ENCODE measurements around the gene PRC1. TPM values are rescaled to one million over a fixed set of nuclear protein-coding genes. Genes with fewer than 3 reads are reported as not detected.

The PRC1 gene
- total RNA-seq, 4 donors from 2014 or later: 11.9 to 86.6 (median 22.8) TPM

- Histone ChIP-seq H3K9me3 (no peaks in the 10 kb centered on the region), H3K27ac (peak within 1 kb of the TSS; percentile 90 to 99 (median 94)), H3K36me3 (peaks cover 0 to 42% (median 0%) of the 10 kb centered on the region in 3 donors), H3K27me3 (no peaks in the 10 kb centered on the region), H3K4me1 (peaks cover 0 to 23% (median 16%) of the 10 kb centered on the region in 4 donors), H3K4me3 (peak within 1 kb of the TSS; percentile 70 to 89 (median 82))
- TF ChIP-seq POLR2A (IDR thresholded peaks at IDR 0.05): peak; percentile 47 to 60
- no peak for TF ChIP-seq CTCF (IDR thresholded peaks at IDR 0.05)
- DNase-seq: peak; percentile 94 to 98 (median 96)
Observed at GRCh38 chr15:90954712-90955623, 39.4 kb downstream of the PRC1 start, which contains the start of gene RCCD1. Gene RCCD1 (plus strand): TSS chr15:90954884. CDS start chr15:90956735, 1,851 bp downstream.

GRCh38 chr15:90953947-90954711 lies 40.2 kb downstream of the PRC1 start:
- no peak for TF ChIP-seq POLR2A (IDR thresholded peaks at IDR 0.05)
- TF ChIP-seq CTCF (IDR thresholded peaks at IDR 0.05): no peak
- H3K4me3 ChIP-seq: peak overlapping the region; percentile 70 to 89 (median 82)

GRCh38 chr15:90952901-90953677 lies 41.2 kb downstream of the PRC1 start:
- no peak for TF ChIP-seq POLR2A (IDR thresholded peaks at IDR 0.05)
- TF ChIP-seq CTCF (IDR thresholded peaks at IDR 0.05): no peak
- no peaks in the 10 kb centered on the region for H3K9me3 ChIP-seq
- H3K27ac ChIP-seq: no peak overlapping the region
- no peak overlapping the region for H3K4me3 ChIP-seq
- no peak for DNase-seq
- peaks cover 0 to 60% (median 0%) of the 10 kb centered on the region in 3 donors for H3K36me3 ChIP-seq
- no peaks in the 10 kb centered on the region for H3K27me3 ChIP-seq
- H3K4me1 ChIP-seq: peaks cover 0 to 23% (median 16%) of the 10 kb centered on the region in 4 donors

More at GRCh38 chr15:90953947-90954711, 40.2 kb downstream of the PRC1 start:
- no peaks in the 10 kb centered on the region for H3K27me3 ChIP-seq
- H3K27ac ChIP-seq: peak overlapping the region; percentile 90 to 99 (median 94)
- peaks cover 0 to 23% (median 16%) of the 10 kb centered on the region in 4 donors for H3K4me1 ChIP-seq
- peaks cover 0 to 50% (median 0%) of the 10 kb centered on the region in 3 donors for H3K36me3 ChIP-seq
- no peak for DNase-seq
- no peaks in the 10 kb centered on the region for H3K9me3 ChIP-seq

- H3K36me3 ChIP-seq: peaks cover 0 to 82% (median 0%) of the 10 kb centered on the region in 3 donors
- DNase-seq: no peak
- peaks cover 0 to 6% (median 5%) of the 10 kb centered on the region in 4 donors for H3K4me1 ChIP-seq
- no peak overlapping the region for H3K4me3 ChIP-seq
- H3K27ac ChIP-seq: no peak overlapping the region
- no peaks in the 10 kb centered on the region for H3K9me3 ChIP-seq
- TF ChIP-seq POLR2A (IDR thresholded peaks at IDR 0.05) (no peak), CTCF (IDR thresholded peaks at IDR 0.05) (no peak)
- H3K27me3 ChIP-seq: no peaks in the 10 kb centered on the region
Observed at GRCh38 chr15:90950676-90951075, 43.7 kb downstream of the PRC1 start.

All from Peyer's patch (tissue), 4 donors.